ENCODE results near the gene FLT4.
"Not testable (repeated sequence)": the region's sequence is repeated elsewhere in the genome, so short reads cannot be mapped to it uniquely, and the experiment has no call there.

Gene FLT4

GRCh38 chr5:180669661-180670060 is 20.3 kb upstream of the FLT4 start:
- no peak for DNase-seq

- no peak for DNase-seq
These were observed 19.6 kb upstream of the FLT4 start for GRCh38 chr5:180668835-180669596.

GRCh38 chr5:180666812-180667211 is 17.4 kb upstream of the FLT4 start:
- no peak for DNase-seq

GRCh38 chr5:180665682-180666404 is 16.4 kb upstream of the FLT4 start:
- DNase-seq = no peak

GRCh38 chr5:180658774-180659564 is 9.6 kb upstream of the FLT4 start:
- DNase-seq = no peak

GRCh38 chr5:180655243-180655642 is 5.8 kb upstream of the FLT4 start:
- DNase-seq = not testable (repeated sequence)

GRCh38 chr5:180652771-180653170 is 3.4 kb upstream of the FLT4 start:
- DNase-seq = no peak

- DNase-seq = no peak
These were observed 2.9 kb upstream of the FLT4 start for GRCh38 chr5:180652346-180652745.

- DNase-seq = peak; percentile 10
These were observed 623 bp downstream of the FLT4 start for GRCh38 chr5:180648658-180649296.

GRCh38 chr5:180647941-180648500 is 1.4 kb downstream of the FLT4 start:
- DNase-seq = no peak

- no peak for DNase-seq
These were observed 1.9 kb downstream of the FLT4 start for GRCh38 chr5:180647465-180647864.

GRCh38 chr5:180646963-180647305 is 2.5 kb downstream of the FLT4 start:
- no peak for DNase-seq

GRCh38 chr5:180646289-180646962 is 3.0 kb downstream of the FLT4 start:
- DNase-seq = no peak

GRCh38 chr5:180645274-180646204 is 3.9 kb downstream of the FLT4 start:
- DNase-seq = no peak

- no peak for DNase-seq
These were observed 4.6 kb downstream of the FLT4 start for GRCh38 chr5:180644825-180645273.

- DNase-seq = no peak
These were observed 5.1 kb downstream of the FLT4 start for GRCh38 chr5:180644129-180644824.

- no peak for DNase-seq
These were observed 6.1 kb downstream of the FLT4 start for GRCh38 chr5:180643191-180643851.

- no peak for DNase-seq
These were observed 6.6 kb downstream of the FLT4 start for GRCh38 chr5:180642779-180643178.

- DNase-seq = no peak
These were observed 7.1 kb downstream of the FLT4 start for GRCh38 chr5:180642181-180642775.

- no peak for DNase-seq
These were observed 7.9 kb downstream of the FLT4 start for GRCh38 chr5:180641566-180641900.
